HepG2 (cell line): ENCODE results near the gene KLC4. TPM values are rescaled to one million over a fixed set of nuclear protein-coding genes. Genes with fewer than 3 reads are reported as not detected.

Experiments used
- ADNP ChIP-seq: sonication (generic); formaldehyde crosslinking; IDR thresholded peaks from 2 replicates; pipeline ENCODE4 v1.4.0; 2020; ENCODE audit warnings: missing genetic modification reagents
- DMAP1 ChIP-seq: IDR thresholded peaks from 2 replicates; pipeline ENCODE4 v1.6.1; 2016
- GATAD1 ChIP-seq: IDR thresholded peaks from 2 replicates; pipeline ENCODE4 v1.6.1; 2016; ENCODE audit warnings: missing genetic modification reagents, missing compliant biosample characterization
- LRRFIP1 ChIP-seq: sonication (generic); formaldehyde crosslinking; conservative IDR thresholded peaks from 2 replicates; pipeline ENCODE4 v1.4.0; 2020; ENCODE audit warnings: missing genetic modification reagents
- NCOR1 ChIP-seq: fragments of 200-600 bp; sonication (generic); IDR thresholded peaks from 2 replicates; pipeline ENCODE4 v1.7.0; 2017; ENCODE audit warnings: antibody characterized with exemption, low read length, borderline replicate concordance
- PLRG1 ChIP-seq: fragments of 450-650 bp; conservative IDR thresholded peaks from 2 replicates; pipeline ENCODE4 v1.6.1; 2016
- RXRA ChIP-seq: sonication (generic); formaldehyde crosslinking; IDR thresholded peaks from 2 replicates; pipeline ENCODE4 v1.5.1; 2020; ENCODE audit warnings: missing genetic modification reagents
- SMYD3 ChIP-seq: sonication (generic); formaldehyde crosslinking; IDR thresholded peaks from 2 replicates; pipeline ENCODE4 v1.8.1; 2023; ENCODE audit warnings: mild to moderate bottlenecking, missing genetic modification reagents
- TAF15 ChIP-seq: fragments of 200-400 bp; formaldehyde crosslinking; IDR thresholded peaks from one replicate; pipeline ENCODE4 v1.6.1; 2018; ENCODE audit warnings: mild to moderate bottlenecking, low read depth, low read length; ENCODE audit not compliant: poor library complexity, severe bottlenecking
- ZNF317 ChIP-seq: sonication (generic); formaldehyde crosslinking; IDR thresholded peaks from 2 replicates; pipeline ENCODE4 v1.5.0; 2020; ENCODE audit warnings: mild to moderate bottlenecking, missing genetic modification reagents
- ZNF44 ChIP-seq: sonication (generic); formaldehyde crosslinking; IDR thresholded peaks from 2 replicates; pipeline ENCODE4 v1.5.1; 2020; ENCODE audit warnings: mild to moderate bottlenecking, missing genetic modification reagents
- ZSCAN31 ChIP-seq: sonication (generic); formaldehyde crosslinking; IDR thresholded peaks from 2 replicates; pipeline ENCODE4 v1.5.0; 2020; ENCODE audit warnings: low read depth, mild to moderate bottlenecking, missing genetic modification reagents
- polyA plus RNA-seq, 8 experiments: library from polyadenylated mRNA; depleted of rRNA in 3 of 8; stranded (reverse) in 7 of 8; unstranded in 1 of 8; fragments of >200 nt; fragmentation: Illumina TruSeq in 4 of 8; extraction: Trizol in 4 of 8; gene quantifications; 2 replicates each; pipeline versions ENCODE4 v1.2.1 to v1.2.3, GENCODE V29; 2011 to 2016; ENCODE audit warnings: low read depth in 4 of 8, missing spikeins in 1 of 8, mixed read lengths in 1 of 8; ENCODE audit not compliant: insufficient read depth in 1 of 8
- total RNA-seq, 5 experiments: library from RNA; depleted of rRNA; stranded (reverse); fragments of >200 nt; fragmentation: Illumina TruSeq; extraction: Trizol; gene quantifications; 2 replicates each; pipeline ENCODE4 v1.2.3, GENCODE V29; 2016; ENCODE audit warnings: low read depth in 1 of 5
- TF ChIP-seq, protein P1 (sequence below): sonication (generic); formaldehyde crosslinking; IDR thresholded peaks from 2 replicates; pipeline ENCODE4 v1.5.1; 2020; ENCODE audit warnings: missing genetic modification reagents, mild to moderate bottlenecking, borderline replicate concordance
- TF ChIP-seq, protein P2 (sequence below): sonication (generic); formaldehyde crosslinking; IDR thresholded peaks from 2 replicates; pipeline ENCODE4 v1.4.0; 2020; ENCODE audit warnings: missing genetic modification reagents, borderline replicate concordance
- TF ChIP-seq, protein P3 (sequence below): sonication (generic); formaldehyde crosslinking; IDR thresholded peaks from 2 replicates; pipeline ENCODE4 v1.9.0; 2021; ENCODE audit warnings: missing genetic modification reagents, borderline replicate concordance

The KLC4 gene
- total and polyA plus RNA-seq, 2 of the 13 experiments (the other 11 are each of a cell fraction or from before 2014, with no cell fraction given) = 45.4 to 70.4 TPM

DNA sequence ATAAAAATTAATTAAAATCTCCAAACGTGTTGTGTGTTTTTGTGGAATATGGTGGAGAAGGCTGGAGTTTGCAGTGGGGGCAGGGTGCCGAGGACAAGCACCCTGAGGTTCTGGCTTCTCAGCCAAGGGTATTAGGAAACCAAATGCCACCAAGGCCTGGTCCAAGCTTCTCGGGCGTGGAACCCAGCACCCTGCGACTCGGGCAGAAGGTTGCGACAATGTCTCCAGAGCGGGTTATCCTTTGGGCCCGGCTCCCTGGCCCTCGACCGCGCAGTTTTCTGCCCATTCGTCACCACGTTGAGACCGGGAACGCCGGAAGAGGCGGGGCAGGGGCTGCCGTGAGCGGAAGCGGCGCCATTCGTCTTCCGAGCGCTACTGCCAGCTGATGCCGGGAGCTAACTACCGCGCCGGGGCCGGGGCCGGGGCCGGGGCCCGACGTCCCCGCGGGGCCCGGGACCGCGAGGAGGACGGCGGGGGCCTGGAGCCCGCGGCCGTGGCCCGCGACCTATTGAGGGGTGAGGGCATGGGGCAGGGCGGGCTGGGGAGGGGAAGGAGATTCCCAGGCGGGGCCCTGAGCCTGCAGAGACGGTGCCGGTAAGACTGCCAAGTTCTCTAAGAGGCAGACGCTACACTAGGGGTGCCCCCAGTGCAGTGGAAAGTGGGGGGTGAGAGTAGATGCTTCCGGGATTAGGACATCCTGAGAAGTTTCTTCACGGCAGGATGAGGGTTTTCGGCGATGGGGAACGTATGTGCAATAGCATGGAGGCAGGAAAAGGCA lies 38.0 kb upstream of the KLC4 start, which contains the start of gene RRP36 (continued):
- TF ChIP-seq, protein P1, sequence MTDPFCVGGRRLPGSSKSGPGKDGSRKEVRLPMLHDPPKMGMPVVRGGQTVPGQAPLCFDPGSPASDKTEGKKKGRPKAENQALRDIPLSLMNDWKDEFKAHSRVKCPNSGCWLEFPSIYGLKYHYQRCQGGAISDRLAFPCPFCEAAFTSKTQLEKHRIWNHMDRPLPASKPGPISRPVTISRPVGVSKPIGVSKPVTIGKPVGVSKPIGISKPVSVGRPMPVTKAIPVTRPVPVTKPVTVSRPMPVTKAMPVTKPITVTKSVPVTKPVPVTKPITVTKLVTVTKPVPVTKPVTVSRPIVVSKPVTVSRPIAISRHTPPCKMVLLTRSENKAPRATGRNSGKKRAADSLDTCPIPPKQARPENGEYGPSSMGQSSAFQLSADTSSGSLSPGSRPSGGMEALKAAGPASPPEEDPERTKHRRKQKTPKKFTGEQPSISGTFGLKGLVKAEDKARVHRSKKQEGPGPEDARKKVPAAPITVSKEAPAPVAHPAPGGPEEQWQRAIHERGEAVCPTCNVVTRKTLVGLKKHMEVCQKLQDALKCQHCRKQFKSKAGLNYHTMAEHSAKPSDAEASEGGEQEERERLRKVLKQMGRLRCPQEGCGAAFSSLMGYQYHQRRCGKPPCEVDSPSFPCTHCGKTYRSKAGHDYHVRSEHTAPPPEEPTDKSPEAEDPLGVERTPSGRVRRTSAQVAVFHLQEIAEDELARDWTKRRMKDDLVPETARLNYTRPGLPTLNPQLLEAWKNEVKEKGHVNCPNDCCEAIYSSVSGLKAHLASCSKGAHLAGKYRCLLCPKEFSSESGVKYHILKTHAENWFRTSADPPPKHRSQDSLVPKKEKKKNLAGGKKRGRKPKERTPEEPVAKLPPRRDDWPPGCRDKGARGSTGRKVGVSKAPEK (CRISPR knock-in tag) = no peak
- peak; percentile 89 for TF ChIP-seq GATAD1
- TF ChIP-seq DMAP1 (CRISPR knock-in tag) = peak; percentile 76; the same call in 1 of the 2 replicates
- TF ChIP-seq TAF15 = peak; percentile 68
- TF ChIP-seq, protein P2, sequence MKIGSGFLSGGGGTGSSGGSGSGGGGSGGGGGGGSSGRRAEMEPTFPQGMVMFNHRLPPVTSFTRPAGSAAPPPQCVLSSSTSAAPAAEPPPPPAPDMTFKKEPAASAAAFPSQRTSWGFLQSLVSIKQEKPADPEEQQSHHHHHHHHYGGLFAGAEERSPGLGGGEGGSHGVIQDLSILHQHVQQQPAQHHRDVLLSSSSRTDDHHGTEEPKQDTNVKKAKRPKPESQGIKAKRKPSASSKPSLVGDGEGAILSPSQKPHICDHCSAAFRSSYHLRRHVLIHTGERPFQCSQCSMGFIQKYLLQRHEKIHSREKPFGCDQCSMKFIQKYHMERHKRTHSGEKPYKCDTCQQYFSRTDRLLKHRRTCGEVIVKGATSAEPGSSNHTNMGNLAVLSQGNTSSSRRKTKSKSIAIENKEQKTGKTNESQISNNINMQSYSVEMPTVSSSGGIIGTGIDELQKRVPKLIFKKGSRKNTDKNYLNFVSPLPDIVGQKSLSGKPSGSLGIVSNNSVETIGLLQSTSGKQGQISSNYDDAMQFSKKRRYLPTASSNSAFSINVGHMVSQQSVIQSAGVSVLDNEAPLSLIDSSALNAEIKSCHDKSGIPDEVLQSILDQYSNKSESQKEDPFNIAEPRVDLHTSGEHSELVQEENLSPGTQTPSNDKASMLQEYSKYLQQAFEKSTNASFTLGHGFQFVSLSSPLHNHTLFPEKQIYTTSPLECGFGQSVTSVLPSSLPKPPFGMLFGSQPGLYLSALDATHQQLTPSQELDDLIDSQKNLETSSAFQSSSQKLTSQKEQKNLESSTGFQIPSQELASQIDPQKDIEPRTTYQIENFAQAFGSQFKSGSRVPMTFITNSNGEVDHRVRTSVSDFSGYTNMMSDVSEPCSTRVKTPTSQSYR (CRISPR knock-in tag) = 0 out of 2 replicates have a peak, but pooled peaks have one; percentile 29
- no peak for TF ChIP-seq PLRG1
- peak; percentile 87; the same call in 1 of the 2 replicates for TF ChIP-seq ZNF44
- TF ChIP-seq RXRA (CRISPR knock-in tag) = no peak; the same call in 1 of the 2 replicates
- TF ChIP-seq ADNP = no peak
- TF ChIP-seq NCOR1 = no peak
- TF ChIP-seq SMYD3 (CRISPR knock-in tag) = no peak
- TF ChIP-seq LRRFIP1 (CRISPR knock-in tag) = no peak
- TF ChIP-seq, protein P3, sequence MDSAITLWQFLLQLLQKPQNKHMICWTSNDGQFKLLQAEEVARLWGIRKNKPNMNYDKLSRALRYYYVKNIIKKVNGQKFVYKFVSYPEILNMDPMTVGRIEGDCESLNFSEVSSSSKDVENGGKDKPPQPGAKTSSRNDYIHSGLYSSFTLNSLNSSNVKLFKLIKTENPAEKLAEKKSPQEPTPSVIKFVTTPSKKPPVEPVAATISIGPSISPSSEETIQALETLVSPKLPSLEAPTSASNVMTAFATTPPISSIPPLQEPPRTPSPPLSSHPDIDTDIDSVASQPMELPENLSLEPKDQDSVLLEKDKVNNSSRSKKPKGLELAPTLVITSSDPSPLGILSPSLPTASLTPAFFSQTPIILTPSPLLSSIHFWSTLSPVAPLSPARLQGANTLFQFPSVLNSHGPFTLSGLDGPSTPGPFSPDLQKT = no peak
- TF ChIP-seq ZNF317 (CRISPR knock-in tag) = peak; percentile 73
- TF ChIP-seq ZSCAN31 = 0 out of 2 replicates have a peak, but pooled peaks have one; percentile 60
